Measurements from ENCODE around the gene RBM20.

GRCh38 chr10:110780704-110781103, 136.6 kb downstream of the RBM20 start:
- no peak for TF ChIP-seq CTCF (optimal IDR thresholded peaks at IDR 0.05 in 1 of 3, IDR thresholded peaks at IDR 0.05 in 1 of 3, conservative IDR thresholded peaks at IDR 0.05 in 1 of 3; ENCODE audit: extremely low read depth in 1 of 3, insufficient read depth in 2 of 3, low read length in 3 of 3)
- no peak for TF ChIP-seq EZH2 (IDR thresholded peaks at IDR 0.05; ENCODE audit: low read length)

Measured in keratinocyte (primary cell).